HCT116 (cell line): ENCODE data around the gene RYR2. TPM values are rescaled to one million over a fixed set of nuclear protein-coding genes. Genes with fewer than 3 reads are reported as not detected.
"Not testable (repeated sequence)": the region's sequence is repeated elsewhere in the genome, so short reads cannot be mapped to it uniquely, and the experiment has no call there.

Experiments
- ATAC-seq: fragments of 200-7000 bp; cut with Tn5 transposase; 2 replicates; pipeline ENCODE4 v1.9.1; 2020; ENCODE audit warnings: mild to moderate bottlenecking, moderate library complexity
- BruUV-seq: library from RNA; stranded (reverse); fragments of 400-500 nt; replicated peaks from 2 replicates; lab custom pipeline; 2021; lab: Mats Ljungman, UMichigan
- CTCF ChIA-PET: fragments of 300-600 bp; sonication (Branson Sonifier 250); formaldehyde crosslinking; loops from one replicate; lab custom pipeline; 2021; ENCODE audit warnings: antibody characterized with exemption; lab: Charles Lee
- POLR2A ChIA-PET: fragments of 300-600, 350-600 bp; sonication (Branson Sonifier 250); formaldehyde crosslinking; loops from one replicate; lab custom pipeline; 2021; ENCODE audit warnings: antibody characterized with exemption; lab: Charles Lee
- RAD21 ChIA-PET, 2 experiments: fragments of 300-600 bp; sonication (Branson Sonifier 250); formaldehyde crosslinking; loops; one replicate each; lab custom pipeline; 2023; ENCODE audit warnings: low total read pairs in 2 of 2; ENCODE audit not compliant: uncharacterized antibody in 2 of 2, unreplicated experiment in 2 of 2, low non-redundant PET in 1 of 2; lab: Charles Lee
- DNase-seq: peaks from one replicate; pipeline ENCODE4 v3.0.0-alpha.2; 2010; ENCODE audit warnings: low read depth, low spot score
- H2AFZ ChIP-seq: fragments of 200-600 bp; shearing (Covaris generic), sonication (generic); 2 replicates; pipeline ENCODE4 v1.6.1; 2017; ENCODE audit warnings: low read depth, mixed run types, mixed read lengths, antibody characterized with exemption, low read length; ENCODE audit not compliant: poor library complexity, severe bottlenecking
- H3K27ac ChIP-seq: 2 replicates; pipeline ENCODE4 v1.5.1; 2012; ENCODE audit warnings: low read depth, low read length
- H3K27me3 ChIP-seq: fragments of 200-600 bp; sonication (generic); 2 replicates; pipeline ENCODE4 v1.6.1; 2016; ENCODE audit warnings: mixed run types, low read length, mixed read lengths; ENCODE audit not compliant: insufficient read depth
- H3K36me3 ChIP-seq, 2 experiments: fragments of 200-500 bp in 1 of 2; fragments of 200-600 bp in 1 of 2; sonication (Bioruptor generic) in 1 of 2; sonication (generic) in 1 of 2; 2 replicates each; pipeline versions ENCODE4 v1.5.1 to v1.6.1; 2014 to 2016; ENCODE audit warnings: low read length in 2 of 2, inconsistent platforms in 1 of 2, mixed read lengths in 1 of 2, mixed run types in 1 of 2; ENCODE audit not compliant: insufficient read depth in 2 of 2, control insufficient read depth in 1 of 2
- H3K4me1 ChIP-seq, 2 experiments: fragments of 200-600 bp in 1 of 2; sonication (generic) in 1 of 2; 2 replicates each; pipeline versions ENCODE4 v1.5.1 to v1.6.1; 2012 to 2017; ENCODE audit warnings: low read length in 2 of 2, inconsistent platforms in 1 of 2, mild to moderate bottlenecking in 1 of 2, mixed read lengths in 1 of 2, mixed run types in 1 of 2, moderate library complexity in 1 of 2; ENCODE audit not compliant: insufficient read depth in 2 of 2, control insufficient read depth in 1 of 2
- H3K4me2 ChIP-seq: fragments of 200-600 bp; sonication (generic); 2 replicates; pipeline ENCODE4 v1.6.1; 2017; ENCODE audit warnings: mixed run types, low read length, mixed read lengths
- H3K4me3 ChIP-seq, 2 experiments: fragments of 200-600 bp in 1 of 2; sonication (generic) in 1 of 2; replicated peaks in 1 of 2; 2 replicates each; pipeline ENCODE4 v1.5.1; 2011 to 2016; ENCODE audit warnings: low read length in 2 of 2, control low read depth in 1 of 2, low read depth in 1 of 2, mild to moderate bottlenecking in 1 of 2, mixed read lengths in 1 of 2, mixed run types in 1 of 2
- H3K79me2 ChIP-seq: fragments of 200-600 bp; sonication (generic); 2 replicates; pipeline ENCODE4 v1.6.1; 2017; ENCODE audit warnings: mild to moderate bottlenecking, mixed run types, low read length, moderate library complexity, mixed read lengths; ENCODE audit not compliant: insufficient read depth
- H3K9ac ChIP-seq: fragments of 200-600 bp; sonication (generic); 2 replicates; pipeline ENCODE4 v1.6.1; 2016; ENCODE audit warnings: low read length, mixed read lengths
- H3K9me2 ChIP-seq: fragments of 200-600 bp; sonication (generic), shearing (Covaris generic); 2 replicates; pipeline ENCODE4 v1.6.1; 2017; ENCODE audit warnings: mixed run types, mild to moderate bottlenecking, moderate library complexity; ENCODE audit not compliant: insufficient read depth
- H3K9me3 ChIP-seq, 2 experiments: fragments of 200-500 bp in 1 of 2; fragments of 200-600 bp in 1 of 2; sonication (Bioruptor generic) in 1 of 2; sonication (generic) in 1 of 2; 2 replicates each; pipeline ENCODE4 v1.6.1; 2014 to 2017; ENCODE audit warnings: low read length in 2 of 2, mixed read lengths in 2 of 2, inconsistent platforms in 1 of 2, low read depth in 1 of 2, mild to moderate bottlenecking in 1 of 2, mixed run types in 1 of 2, moderate library complexity in 1 of 2; ENCODE audit not compliant: control insufficient read depth in 1 of 2, insufficient read depth in 1 of 2
- H4K20me1 ChIP-seq: fragments of 200-600 bp; sonication (generic), shearing (Covaris generic); 2 replicates; pipeline ENCODE4 v1.6.1; 2017; ENCODE audit warnings: mixed run types, mild to moderate bottlenecking, moderate library complexity; ENCODE audit not compliant: insufficient read depth
- CBX3 ChIP-seq: IDR thresholded peaks from 2 replicates; pipeline ENCODE4 v1.6.1; 2012; ENCODE audit warnings: low read depth
- CEBPB ChIP-seq: IDR thresholded peaks from 2 replicates; pipeline ENCODE4 v1.6.1; 2012; ENCODE audit warnings: low read depth
- CTCF ChIP-seq, 3 experiments: fragments of 200-600 bp in 1 of 3; sonication (generic) in 1 of 3; IDR thresholded peaks in 2 of 3; conservative IDR thresholded peaks in 1 of 3; 2 replicates each; pipeline ENCODE4 v1.5.1; 2012 to 2017; ENCODE audit warnings: low read depth in 2 of 3, low read length in 2 of 3, antibody characterized with exemption in 1 of 3, borderline replicate concordance in 1 of 3, control low read depth in 1 of 3, mild to moderate bottlenecking in 1 of 3, mixed read lengths in 1 of 3, mixed run types in 1 of 3, moderate library complexity in 1 of 3; ENCODE audit not compliant: insufficient read depth in 1 of 3
- EGR1 ChIP-seq: IDR thresholded peaks from 2 replicates; pipeline ENCODE4 v1.6.1; 2012; ENCODE audit warnings: low read depth
- JUND ChIP-seq: IDR thresholded peaks from 2 replicates; pipeline ENCODE4 v1.6.1; 2012
- SP1 ChIP-seq: IDR thresholded peaks from 2 replicates; pipeline ENCODE4 v1.6.1; 2012; ENCODE audit warnings: low read depth
- TCF7L2 ChIP-seq: IDR thresholded peaks from 2 replicates; pipeline ENCODE4 v1.7.0; 2011; ENCODE audit warnings: borderline replicate concordance, inconsistent platforms; ENCODE audit not compliant: insufficient read depth, insufficient read length; ENCODE audit errors: extremely low read depth
- YY1 ChIP-seq: IDR thresholded peaks from 2 replicates; pipeline ENCODE4 v1.6.1; 2011; ENCODE audit warnings: low read length, low read depth, moderate library complexity, mild to moderate bottlenecking; ENCODE audit not compliant: insufficient replicate concordance; ENCODE audit errors: extremely low read depth
- ZFX ChIP-seq: fragments of 450-650 bp; IDR thresholded peaks from 2 replicates; pipeline ENCODE4 v1.6.1; 2017
- ZNF274 ChIP-seq: fragments of 200-500 bp; sonication (Bioruptor generic); IDR thresholded peaks from 2 replicates; pipeline ENCODE4 v1.6.1; 2014; ENCODE audit warnings: mild to moderate bottlenecking, low read depth, low read length, inconsistent platforms
- intact Hi-C: fragments of 100-400 bp; cut with micrococcal nuclease; formaldehyde crosslinking; loops from 2 replicates; pipeline ENCODE4 v1.10.0; 2022
- total RNA-seq: library from RNA; stranded (reverse); gene quantifications from one replicate; pipeline ENCODE4 v1.2.1, GENCODE V29; 2021; ENCODE audit not compliant: unreplicated experiment
- TF ChIP-seq, protein P1 (sequence below): IDR thresholded peaks from 2 replicates; pipeline ENCODE4 v1.6.1; 2011; ENCODE audit warnings: mild to moderate bottlenecking, low read length, moderate library complexity; ENCODE audit not compliant: insufficient replicate concordance; ENCODE audit errors: extremely low read depth

RYR2 gene
- total RNA-seq, 1 experiment from 2014 or later = 0.02 TPM

DNA sequence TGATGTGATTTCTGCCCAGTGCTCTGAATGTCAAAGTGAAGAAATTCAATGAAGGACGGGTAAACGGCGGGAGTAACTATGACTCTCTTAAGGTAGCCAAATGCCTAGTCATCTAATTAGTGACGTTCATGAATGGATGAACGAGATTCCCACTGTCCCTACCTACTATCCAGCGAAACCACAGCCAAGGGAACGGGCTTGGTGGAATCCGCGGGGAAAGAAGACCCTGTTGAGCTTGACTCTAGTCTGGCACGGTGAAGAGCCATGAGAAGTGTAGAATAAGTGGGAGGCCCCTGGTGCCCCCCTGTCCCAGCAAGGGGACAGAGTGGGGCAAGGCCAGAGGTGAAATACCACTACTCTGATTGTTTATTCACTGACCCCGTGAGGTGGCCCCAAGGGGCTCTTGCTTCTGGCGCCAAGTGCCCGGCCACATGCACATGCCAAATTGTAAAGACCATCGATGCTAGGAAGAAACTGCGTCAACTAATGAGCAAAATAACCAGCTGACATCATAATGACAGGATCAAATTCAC, 561.1 kb downstream of the RYR2 start:
- POLR2A ChIA-PET, H3K4me2 ChIP-seq, BruUV-seq, H3K4me1 ChIP-seq, H3K27ac ChIP-seq, H3K36me3 ChIP-seq, H3K27me3 ChIP-seq, H3K9ac ChIP-seq, H3K9me2 ChIP-seq, CTCF ChIA-PET, ATAC-seq, H2AFZ ChIP-seq, H4K20me1 ChIP-seq, H3K79me2 ChIP-seq, H3K4me3 ChIP-seq, DNase-seq, RAD21 ChIA-PET, intact Hi-C loops: not testable (repeated sequence)
- H3K9me3 ChIP-seq = peaks cover 3 to 10% of the 10 kb centered on the region in 2 experiments; a peak in 2 of 4 replicates

- Histone ChIP-seq H4K20me1 (no peaks in the 10 kb centered on the region), H3K9me3 (peaks cover 0 to 2% of the 10 kb centered on the region in 2 experiments; a peak in 2 of 4 replicates), H3K9me2 (no peaks in the 10 kb centered on the region), H3K4me1 (no peaks in the 10 kb centered on the region), H3K79me2 (no peaks in the 10 kb centered on the region), H3K4me3 (no peak overlapping the region), H3K9ac (no peak overlapping the region), H3K27me3 (no peaks in the 10 kb centered on the region), H2AFZ (no peak overlapping the region), H3K27ac (no peak overlapping the region), H3K4me2 (no peak overlapping the region), H3K36me3 (no peaks in the 10 kb centered on the region)
- intact Hi-C loops = no loop called here
- BruUV-seq = no TSS peak
- TF ChIP-seq SP1 = no peak
- no peak for TF ChIP-seq CTCF (IDR thresholded peaks at IDR 0.05 in 2 of 3, conservative IDR thresholded peaks at IDR 0.05 in 1 of 3; ENCODE audit: borderline replicate concordance in 1 of 3, insufficient read depth in 1 of 3, low read depth in 2 of 3, low read length in 2 of 3)
- no peak for TF ChIP-seq TCF7L2
- TF ChIP-seq ZNF274 = no peak
- no peak for TF ChIP-seq ZFX
- no peak for TF ChIP-seq JUND
- TF ChIP-seq CEBPB = no peak
- TF ChIP-seq EGR1 = no peak
- TF ChIP-seq, protein P1, sequence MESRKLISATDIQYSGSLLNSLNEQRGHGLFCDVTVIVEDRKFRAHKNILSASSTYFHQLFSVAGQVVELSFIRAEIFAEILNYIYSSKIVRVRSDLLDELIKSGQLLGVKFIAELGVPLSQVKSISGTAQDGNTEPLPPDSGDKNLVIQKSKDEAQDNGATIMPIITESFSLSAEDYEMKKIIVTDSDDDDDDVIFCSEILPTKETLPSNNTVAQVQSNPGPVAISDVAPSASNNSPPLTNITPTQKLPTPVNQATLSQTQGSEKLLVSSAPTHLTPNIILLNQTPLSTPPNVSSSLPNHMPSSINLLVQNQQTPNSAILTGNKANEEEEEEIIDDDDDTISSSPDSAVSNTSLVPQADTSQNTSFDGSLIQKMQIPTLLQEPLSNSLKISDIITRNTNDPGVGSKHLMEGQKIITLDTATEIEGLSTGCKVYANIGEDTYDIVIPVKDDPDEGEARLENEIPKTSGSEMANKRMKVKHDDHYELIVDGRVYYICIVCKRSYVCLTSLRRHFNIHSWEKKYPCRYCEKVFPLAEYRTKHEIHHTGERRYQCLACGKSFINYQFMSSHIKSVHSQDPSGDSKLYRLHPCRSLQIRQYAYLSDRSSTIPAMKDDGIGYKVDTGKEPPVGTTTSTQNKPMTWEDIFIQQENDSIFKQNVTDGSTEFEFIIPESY = no peak
- no peak for TF ChIP-seq CBX3
- no peak for TF ChIP-seq YY1
- ChIA-PET CTCF (no interaction called here), POLR2A (no interaction called here), RAD21 (no interaction called here)
- ATAC-seq (no peak), DNase-seq (no peak)
These were observed 566.4 kb downstream of the RYR2 start for GRCh38 chr1:237608433-237608832.
